KOPT-K1 (cell line): Measurements from ENCODE around the gene CTIF.

ENCODE experiments used
- H3K27ac ChIP-seq: fragments of 200-600 bp; sonication (generic); 2 replicates; pipeline ENCODE4 v1.5.1; 2016; ENCODE audit warnings: antibody characterized with exemption, mild to moderate bottlenecking, low read depth, low read length; ENCODE audit not compliant: poor library complexity, severe bottlenecking
- H3K36me3 ChIP-seq: fragments of 200-600 bp; sonication (generic); 2 replicates; pipeline ENCODE4 v1.5.1; 2017; ENCODE audit warnings: antibody characterized with exemption, mild to moderate bottlenecking, low read length, moderate library complexity; ENCODE audit not compliant: insufficient read depth
- H3K9me3 ChIP-seq: fragments of 200-600 bp; sonication (generic); 2 replicates; pipeline ENCODE4 v1.5.1; 2017; ENCODE audit warnings: antibody characterized with exemption, low read length, mild to moderate bottlenecking; ENCODE audit not compliant: insufficient read depth, poor library complexity, severe bottlenecking

Gene CTIF

GRCh38 chr18:48608581-48608980 is 69.8 kb downstream of the CTIF start:
- no peaks in the 10 kb centered on the region for H3K9me3 ChIP-seq

GRCh38 chr18:48609114-48609513 is 70.3 kb downstream of the CTIF start:
- Histone ChIP-seq H3K36me3 (no peaks in the 10 kb centered on the region), H3K9me3 (no peaks in the 10 kb centered on the region), H3K27ac (no peak overlapping the region)

More at GRCh38 chr18:48608581-48608980, 69.8 kb downstream of the CTIF start:
- Histone ChIP-seq H3K36me3 (no peaks in the 10 kb centered on the region), H3K27ac (no peak overlapping the region)

- H3K9me3 ChIP-seq: no peaks in the 10 kb centered on the region
- H3K36me3 ChIP-seq: no peaks in the 10 kb centered on the region
- H3K27ac ChIP-seq: no peak overlapping the region
These were observed 71.3 kb downstream of the CTIF start for GRCh38 chr18:48609820-48610815.

GRCh38 chr18:48611203-48611602 is 72.4 kb downstream of the CTIF start:
- H3K27ac ChIP-seq: no peak overlapping the region

GRCh38 chr18:48611785-48612480 is 73.1 kb downstream of the CTIF start:
- Histone ChIP-seq H3K36me3 (no peaks in the 10 kb centered on the region), H3K9me3 (no peaks in the 10 kb centered on the region), H3K27ac (no peak overlapping the region)

More at GRCh38 chr18:48611203-48611602, 72.4 kb downstream of the CTIF start:
- H3K9me3 ChIP-seq: no peaks in the 10 kb centered on the region
- no peaks in the 10 kb centered on the region for H3K36me3 ChIP-seq

- Histone ChIP-seq H3K27ac (no peak overlapping the region), H3K9me3 (no peaks in the 10 kb centered on the region), H3K36me3 (no peaks in the 10 kb centered on the region)
These were observed 73.7 kb downstream of the CTIF start for GRCh38 chr18:48612511-48612910.

- no peak overlapping the region for H3K27ac ChIP-seq
- H3K36me3 ChIP-seq: no peaks in the 10 kb centered on the region
- H3K9me3 ChIP-seq: no peaks in the 10 kb centered on the region
These were observed 74.1 kb downstream of the CTIF start for GRCh38 chr18:48612917-48613316.

- no peak overlapping the region for H3K27ac ChIP-seq
- no peaks in the 10 kb centered on the region for H3K9me3 ChIP-seq
- no peaks in the 10 kb centered on the region for H3K36me3 ChIP-seq
These were observed 75.0 kb downstream of the CTIF start for GRCh38 chr18:48613589-48614404.

- H3K27ac ChIP-seq: no peak overlapping the region
- H3K36me3 ChIP-seq: no peaks in the 10 kb centered on the region
These were observed 77.0 kb downstream of the CTIF start for GRCh38 chr18:48615566-48616401.

GRCh38 chr18:48616484-48617255 is 77.8 kb downstream of the CTIF start:
- no peaks in the 10 kb centered on the region for H3K9me3 ChIP-seq

More at GRCh38 chr18:48615566-48616401, 77.0 kb downstream of the CTIF start:
- no peaks in the 10 kb centered on the region for H3K9me3 ChIP-seq

GRCh38 chr18:48617844-48618497 is 79.1 kb downstream of the CTIF start:
- Histone ChIP-seq H3K9me3 (no peaks in the 10 kb centered on the region), H3K27ac (no peak overlapping the region), H3K36me3 (no peaks in the 10 kb centered on the region)

More at GRCh38 chr18:48616484-48617255, 77.8 kb downstream of the CTIF start:
- H3K27ac ChIP-seq: no peak overlapping the region
- H3K36me3 ChIP-seq: no peaks in the 10 kb centered on the region

- Histone ChIP-seq H3K27ac (no peak overlapping the region), H3K9me3 (no peaks in the 10 kb centered on the region), H3K36me3 (no peaks in the 10 kb centered on the region)
These were observed 80.2 kb downstream of the CTIF start for GRCh38 chr18:48619016-48619415.

GRCh38 chr18:48619501-48619900 is 80.7 kb downstream of the CTIF start:
- Histone ChIP-seq H3K36me3 (no peaks in the 10 kb centered on the region), H3K9me3 (no peaks in the 10 kb centered on the region), H3K27ac (no peak overlapping the region)
